Keratinocyte (primary cell): ENCODE results near the gene ZNF474.

Experiments
- CTCF ChIP-seq, 3 experiments: IDR thresholded peaks in 1 of 3; conservative IDR thresholded peaks in 1 of 3; optimal IDR thresholded peaks in 1 of 3; 2 replicates in 2 of 3; 3 replicates in 1 of 3; pipeline versions ENCODE3 to v1.5.1; 2011; ENCODE audit warnings: low read length in 3 of 3, mild to moderate bottlenecking in 3 of 3, moderate library complexity in 2 of 3, control low read depth in 1 of 3, inconsistent platforms in 1 of 3; ENCODE audit not compliant: insufficient read depth in 2 of 3; ENCODE audit errors: extremely low read depth in 1 of 3
- EZH2 ChIP-seq: IDR thresholded peaks from one replicate; pipeline ENCODE4 v1.6.1; 2012; ENCODE audit warnings: inconsistent platforms, mild to moderate bottlenecking, low read length, moderate library complexity

GRCh38 chr5:122112063-122112462 lies 17.3 kb upstream of the ZNF474 start:
- TF ChIP-seq CTCF (optimal IDR thresholded peaks at IDR 0.05 in 1 of 3, IDR thresholded peaks at IDR 0.05 in 1 of 3, conservative IDR thresholded peaks at IDR 0.05 in 1 of 3; ENCODE audit: extremely low read depth in 1 of 3, insufficient read depth in 2 of 3, low read length in 3 of 3) (no peak), EZH2 (no peak)
